ENCODE results near the gene MMP23B.
A peak's percentile ranks its signal among the peaks of the same experiment; 100 is the strongest.

Gene MMP23B

GRCh38 chr1:1610796-1611195 lies 21.2 kb upstream of the MMP23B start:
- TF ChIP-seq CTCF (IDR thresholded peaks at IDR 0.05; ENCODE audit: low read depth, low read length, missing control alignments), result no peak
- no peak overlapping the region for H3K4me3 ChIP-seq (replicated peaks; ENCODE audit: low read depth, low read length)

GRCh38 chr1:1612104-1612400 lies 19.9 kb upstream of the MMP23B start:
- no peak for TF ChIP-seq CTCF (IDR thresholded peaks at IDR 0.05; ENCODE audit: low read depth, low read length, missing control alignments)
- no peak for DNase-seq (ENCODE audit: extremely low read depth, low read depth)
- no peak overlapping the region for H3K4me3 ChIP-seq (replicated peaks; ENCODE audit: low read depth, low read length)

More at GRCh38 chr1:1610796-1611195, 21.2 kb upstream of the MMP23B start:
- no peak for DNase-seq (ENCODE audit: extremely low read depth, low read depth)

- peak overlapping the region; percentile 77 for H3K4me3 ChIP-seq (replicated peaks; ENCODE audit: low read depth, low read length)
- TF ChIP-seq CTCF (IDR thresholded peaks at IDR 0.05; ENCODE audit: low read depth, low read length, missing control alignments), result no peak
- DNase-seq (ENCODE audit: extremely low read depth, low read depth), result no peak
Observed at GRCh38 chr1:1613509-1614082, 18.4 kb upstream of the MMP23B start.

- TF ChIP-seq CTCF (IDR thresholded peaks at IDR 0.05; ENCODE audit: low read depth, low read length, missing control alignments), result no peak
- H3K4me3 ChIP-seq (replicated peaks; ENCODE audit: low read depth, low read length), result peak overlapping the region; percentile 77
- no peak for DNase-seq (ENCODE audit: extremely low read depth, low read depth)
Observed at GRCh38 chr1:1614204-1614953, 17.6 kb upstream of the MMP23B start.

- peak overlapping the region; percentile 77 for H3K4me3 ChIP-seq (replicated peaks; ENCODE audit: low read depth, low read length)
- TF ChIP-seq CTCF (IDR thresholded peaks at IDR 0.05; ENCODE audit: low read depth, low read length, missing control alignments), result no peak
- DNase-seq (ENCODE audit: extremely low read depth, low read depth), result no peak
Observed at GRCh38 chr1:1614954-1615255, 17.1 kb upstream of the MMP23B start.

- TF ChIP-seq CTCF (IDR thresholded peaks at IDR 0.05; ENCODE audit: low read depth, low read length, missing control alignments), result no peak
- H3K4me3 ChIP-seq (replicated peaks; ENCODE audit: low read depth, low read length), result peak within 1 kb of the TSS; percentile 77
- peak; percentile 83 for DNase-seq (ENCODE audit: extremely low read depth, low read depth)
Observed at GRCh38 chr1:1615256-1616044, 16.5 kb upstream of the MMP23B start, which contains the start of gene MIB2. Gene MIB2 (plus strand): TSS chr1:1615500. CDS start chr1:1623453, 7,953 bp downstream.

Data from HFF-Myc (cell line).